SKM-1 (cell line): Measurements from ENCODE around the gene ATP4A.

Experiments
- DNase-seq: peaks from one replicate; lab custom pipeline; 2025; ENCODE audit not compliant: unreplicated experiment; lab: John Stamatoyannopoulos, UW

Gene ATP4A

DNA sequence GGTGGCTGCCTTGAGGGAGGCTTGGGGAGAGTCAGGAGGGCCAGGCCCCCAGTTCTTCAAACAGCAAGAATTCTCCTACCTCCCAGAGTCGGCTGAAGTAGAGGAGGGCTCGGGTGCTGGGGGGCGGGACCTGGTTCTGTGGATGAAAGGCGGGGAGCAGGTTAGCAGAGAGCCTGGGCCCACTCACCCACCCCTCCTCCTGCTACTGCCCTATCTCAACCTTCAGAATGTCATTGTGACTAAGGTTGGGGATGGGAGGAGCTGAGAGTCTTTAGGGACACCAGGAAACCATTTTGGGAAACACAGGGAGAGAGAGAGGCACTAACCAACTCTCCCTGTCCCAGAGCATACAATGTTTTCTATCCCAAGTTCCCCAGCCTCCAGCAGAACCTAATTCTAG lies 60.7 kb downstream of the ATP4A start:
- no peak for DNase-seq

DNA sequence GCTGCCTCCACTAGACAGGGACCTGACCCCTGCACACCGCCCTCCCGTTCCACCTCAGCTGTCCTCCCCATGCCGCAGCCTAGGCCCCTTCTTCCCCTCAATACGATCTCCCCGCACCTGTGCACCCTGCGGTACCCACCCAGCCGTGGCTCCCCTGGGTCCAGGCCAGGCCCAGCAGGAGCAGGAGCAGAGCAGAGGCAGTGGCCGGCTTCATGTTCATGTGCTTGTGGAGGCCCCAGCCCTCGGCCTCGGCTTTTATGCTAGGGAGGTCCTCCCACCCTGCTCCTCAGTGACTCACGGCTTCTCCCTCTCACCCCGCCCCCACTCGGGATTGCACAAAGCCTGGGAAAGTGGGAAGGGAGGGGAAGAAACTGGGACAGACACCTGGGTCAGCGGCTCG lies 61.8 kb downstream of the ATP4A start:
- DNase-seq, result no peak

DNA sequence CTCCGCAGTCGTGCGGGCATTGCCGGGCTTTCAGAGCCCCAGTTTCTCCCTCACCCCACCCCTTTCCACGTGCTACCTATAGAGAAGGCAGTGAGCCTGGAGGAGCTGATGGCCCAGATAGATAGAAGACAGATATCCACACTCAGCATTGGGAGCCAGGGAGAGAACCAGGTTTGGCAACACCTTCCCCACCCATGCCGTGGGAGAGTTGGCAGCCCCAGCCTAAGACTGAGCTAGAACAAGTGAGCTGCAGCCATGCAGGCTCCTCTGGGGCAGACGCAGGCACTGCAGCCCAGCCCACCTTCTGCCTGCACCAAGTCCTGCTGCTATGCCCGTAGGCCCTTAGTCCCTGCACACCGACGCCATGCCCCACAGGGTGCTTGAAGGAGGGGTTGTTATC lies 62.8 kb downstream of the ATP4A start:
- DNase-seq, result no peak
